ENCODE measurements around the gene TLL1. TPM values are rescaled to one million over a fixed set of nuclear protein-coding genes. Genes with fewer than 3 reads are reported as not detected.

Gene TLL1
- total RNA-seq, 1 experiment from 2014 or later = 0.41 TPM

DNA sequence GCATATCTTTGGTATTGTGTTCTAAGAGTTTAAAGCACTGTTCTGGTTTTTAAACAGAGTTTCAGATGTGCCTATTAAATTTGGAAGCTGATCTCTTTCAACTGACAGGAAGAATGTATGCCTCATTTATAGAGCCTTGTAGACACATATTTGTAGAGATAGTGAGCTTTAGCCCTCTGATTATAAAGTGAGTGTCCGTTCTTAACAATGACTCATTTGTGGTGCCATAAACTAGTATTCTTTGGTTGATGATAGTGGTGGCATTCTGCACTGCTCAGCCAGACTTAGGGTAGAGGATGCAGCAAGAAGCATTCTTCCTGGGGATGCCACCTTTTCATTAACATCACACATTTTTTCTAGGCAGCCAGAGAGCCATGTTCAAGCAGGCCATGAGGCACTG lies 121.7 kb downstream of the TLL1 start:
- H3K27ac ChIP-seq (ENCODE audit: low read length) = no peak overlapping the region
- ATAC-seq = no peak
- CTCF ChIA-PET = no interaction called here
- TF ChIP-seq POLR2AphosphoS5 (IDR thresholded peaks at IDR 0.05; ENCODE audit: low read depth, low read length) = no peak
- TF ChIP-seq, protein P1, sequence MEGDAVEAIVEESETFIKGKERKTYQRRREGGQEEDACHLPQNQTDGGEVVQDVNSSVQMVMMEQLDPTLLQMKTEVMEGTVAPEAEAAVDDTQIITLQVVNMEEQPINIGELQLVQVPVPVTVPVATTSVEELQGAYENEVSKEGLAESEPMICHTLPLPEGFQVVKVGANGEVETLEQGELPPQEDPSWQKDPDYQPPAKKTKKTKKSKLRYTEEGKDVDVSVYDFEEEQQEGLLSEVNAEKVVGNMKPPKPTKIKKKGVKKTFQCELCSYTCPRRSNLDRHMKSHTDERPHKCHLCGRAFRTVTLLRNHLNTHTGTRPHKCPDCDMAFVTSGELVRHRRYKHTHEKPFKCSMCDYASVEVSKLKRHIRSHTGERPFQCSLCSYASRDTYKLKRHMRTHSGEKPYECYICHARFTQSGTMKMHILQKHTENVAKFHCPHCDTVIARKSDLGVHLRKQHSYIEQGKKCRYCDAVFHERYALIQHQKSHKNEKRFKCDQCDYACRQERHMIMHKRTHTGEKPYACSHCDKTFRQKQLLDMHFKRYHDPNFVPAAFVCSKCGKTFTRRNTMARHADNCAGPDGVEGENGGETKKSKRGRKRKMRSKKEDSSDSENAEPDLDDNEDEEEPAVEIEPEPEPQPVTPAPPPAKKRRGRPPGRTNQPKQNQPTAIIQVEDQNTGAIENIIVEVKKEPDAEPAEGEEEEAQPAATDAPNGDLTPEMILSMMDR (IDR thresholded peaks at IDR 0.05) = no peak
- no peak for TF ChIP-seq TCF7L2 (IDR thresholded peaks at IDR 0.05; ENCODE audit: low read depth, low read length)
- no peak for TF ChIP-seq SIN3A (IDR thresholded peaks at IDR 0.05; ENCODE audit: borderline replicate concordance, insufficient read depth, low read depth, low read length)
- no peak overlapping the region for H3K4me3 ChIP-seq (ENCODE audit: low read depth in 2 of 2, low read length in 2 of 2)
- intact Hi-C loops (cut with micrococcal nuclease; ENCODE audit: unreplicated experiment) (no loop called here), in situ Hi-C loops (cut with HindIII; ENCODE audit: low pct_unique_long_range_greater_than_20kb, low sequenced_read_pairs) (no loop called here)
- H3K36me3 ChIP-seq (ENCODE audit: control insufficient read depth, insufficient read depth, low read length) = no peaks in the 10 kb centered on the region
- BruUV-seq (replicated peaks) = no TSS peak
- POLR2A ChIA-PET = no interaction called here
- DNase-seq (ENCODE audit: low read depth, low spot score) = no peak
- H3K9me3 ChIP-seq (ENCODE audit: control insufficient read depth, insufficient read depth, low read depth, low read length) = no peaks in the 10 kb centered on the region
- no peaks in the 10 kb centered on the region for H3K27me3 ChIP-seq (ENCODE audit: control insufficient read depth, insufficient read depth, low read length)
- H3K4me1 ChIP-seq (ENCODE audit: control insufficient read depth, insufficient read depth, low read length) = no peaks in the 10 kb centered on the region

DNA sequence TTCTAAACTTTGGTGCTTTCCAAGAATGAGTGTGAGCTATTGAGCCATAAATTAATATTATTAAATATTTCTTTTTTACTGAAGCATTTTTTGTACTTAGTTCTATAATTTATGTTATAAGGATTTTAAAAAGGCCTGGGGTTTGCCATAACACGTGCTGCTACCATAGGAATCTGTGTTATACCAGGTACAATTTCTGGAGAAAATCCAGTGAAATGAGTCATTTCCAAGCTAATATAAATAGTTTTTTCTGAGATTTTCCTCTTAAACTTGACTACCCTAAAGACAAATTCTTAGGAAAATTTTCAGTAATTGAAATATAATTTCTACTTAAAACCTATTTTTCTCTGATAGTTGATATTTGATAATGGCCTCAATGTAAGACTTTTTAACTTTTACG lies 130.8 kb downstream of the TLL1 start:
- in situ Hi-C loops (cut with HindIII; ENCODE audit: low pct_unique_long_range_greater_than_20kb, low sequenced_read_pairs) = no loop called here
- ChIA-PET CTCF (no interaction called here), POLR2A (no interaction called here)
- no peaks in the 10 kb centered on the region for H3K4me1 ChIP-seq (ENCODE audit: control insufficient read depth, insufficient read depth, low read length)
- no peaks in the 10 kb centered on the region for H3K36me3 ChIP-seq (ENCODE audit: control insufficient read depth, insufficient read depth, low read length)
- no peaks in the 10 kb centered on the region for H3K27me3 ChIP-seq (ENCODE audit: control insufficient read depth, insufficient read depth, low read length)
- intact Hi-C loops (cut with micrococcal nuclease; ENCODE audit: unreplicated experiment) = no loop called here
- BruUV-seq (replicated peaks) = no TSS peak
- no peak overlapping the region for H3K27ac ChIP-seq (ENCODE audit: low read length)
- TF ChIP-seq, protein P1 (IDR thresholded peaks at IDR 0.05) = no peak
- TF ChIP-seq TCF7L2 (IDR thresholded peaks at IDR 0.05; ENCODE audit: low read depth, low read length) = no peak
- no peak for TF ChIP-seq POLR2AphosphoS5 (IDR thresholded peaks at IDR 0.05; ENCODE audit: low read depth, low read length)
- TF ChIP-seq, protein P2, sequence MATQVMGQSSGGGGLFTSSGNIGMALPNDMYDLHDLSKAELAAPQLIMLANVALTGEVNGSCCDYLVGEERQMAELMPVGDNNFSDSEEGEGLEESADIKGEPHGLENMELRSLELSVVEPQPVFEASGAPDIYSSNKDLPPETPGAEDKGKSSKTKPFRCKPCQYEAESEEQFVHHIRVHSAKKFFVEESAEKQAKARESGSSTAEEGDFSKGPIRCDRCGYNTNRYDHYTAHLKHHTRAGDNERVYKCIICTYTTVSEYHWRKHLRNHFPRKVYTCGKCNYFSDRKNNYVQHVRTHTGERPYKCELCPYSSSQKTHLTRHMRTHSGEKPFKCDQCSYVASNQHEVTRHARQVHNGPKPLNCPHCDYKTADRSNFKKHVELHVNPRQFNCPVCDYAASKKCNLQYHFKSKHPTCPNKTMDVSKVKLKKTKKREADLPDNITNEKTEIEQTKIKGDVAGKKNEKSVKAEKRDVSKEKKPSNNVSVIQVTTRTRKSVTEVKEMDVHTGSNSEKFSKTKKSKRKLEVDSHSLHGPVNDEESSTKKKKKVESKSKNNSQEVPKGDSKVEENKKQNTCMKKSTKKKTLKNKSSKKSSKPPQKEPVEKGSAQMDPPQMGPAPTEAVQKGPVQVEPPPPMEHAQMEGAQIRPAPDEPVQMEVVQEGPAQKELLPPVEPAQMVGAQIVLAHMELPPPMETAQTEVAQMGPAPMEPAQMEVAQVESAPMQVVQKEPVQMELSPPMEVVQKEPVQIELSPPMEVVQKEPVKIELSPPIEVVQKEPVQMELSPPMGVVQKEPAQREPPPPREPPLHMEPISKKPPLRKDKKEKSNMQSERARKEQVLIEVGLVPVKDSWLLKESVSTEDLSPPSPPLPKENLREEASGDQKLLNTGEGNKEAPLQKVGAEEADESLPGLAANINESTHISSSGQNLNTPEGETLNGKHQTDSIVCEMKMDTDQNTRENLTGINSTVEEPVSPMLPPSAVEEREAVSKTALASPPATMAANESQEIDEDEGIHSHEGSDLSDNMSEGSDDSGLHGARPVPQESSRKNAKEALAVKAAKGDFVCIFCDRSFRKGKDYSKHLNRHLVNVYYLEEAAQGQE (IDR thresholded peaks at IDR 0.05; ENCODE audit: insufficient read depth in 1 of 2, low read depth in 2 of 2, low read length in 1 of 2) = no peak
- TF ChIP-seq SIN3A (IDR thresholded peaks at IDR 0.05; ENCODE audit: borderline replicate concordance, insufficient read depth, low read depth, low read length) = no peak
- no peak for DNase-seq (ENCODE audit: low read depth, low spot score)
- no peaks in the 10 kb centered on the region for H3K9me3 ChIP-seq (ENCODE audit: control insufficient read depth, insufficient read depth, low read depth, low read length)
- no peak overlapping the region for H3K4me3 ChIP-seq (ENCODE audit: low read depth in 2 of 2, low read length in 2 of 2)
- ATAC-seq = no peak

Data from Panc1 (cell line).